ENCODE measurements around the gene TIAM2.

Gene TIAM2

DNA sequence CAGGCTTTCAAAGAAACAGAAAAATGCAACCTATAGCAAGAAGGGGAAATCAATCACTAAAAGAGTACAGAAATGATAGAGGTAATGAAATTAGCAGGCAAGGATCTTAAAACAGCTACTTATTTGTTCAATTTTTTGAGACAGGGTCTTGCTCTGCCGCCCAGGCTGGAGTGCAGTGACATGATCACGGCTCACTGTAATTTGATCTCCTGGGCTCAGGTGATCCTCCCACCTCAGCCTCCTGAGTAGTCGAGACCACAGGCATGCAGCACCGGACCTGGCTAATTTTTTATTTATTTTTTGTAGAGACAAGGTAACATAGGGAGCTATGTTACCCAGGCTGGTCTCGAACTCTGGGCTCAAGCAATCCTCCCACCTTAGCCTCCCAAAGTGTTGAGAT lies 297.6 kb downstream of the TIAM2 start:
- Histone ChIP-seq H3K27me3 (ENCODE audit: insufficient read depth, low read length) (no peaks in the 10 kb centered on the region), H3K27ac (ENCODE audit: low read length) (no peak overlapping the region), H3K9me3 (ENCODE audit: insufficient read depth, low read depth, low read length) (no peaks in the 10 kb centered on the region), H3K9ac (ENCODE audit: low read depth, low read length) (no peak overlapping the region), H3K4me3 (ENCODE audit: low read length) (no peak overlapping the region), H3K36me3 (ENCODE audit: insufficient read depth, low read depth, low read length) (peaks cover 94% of the 10 kb centered on the region), H3K4me1 (ENCODE audit: insufficient read depth, low read length) (no peaks in the 10 kb centered on the region)

DNA sequence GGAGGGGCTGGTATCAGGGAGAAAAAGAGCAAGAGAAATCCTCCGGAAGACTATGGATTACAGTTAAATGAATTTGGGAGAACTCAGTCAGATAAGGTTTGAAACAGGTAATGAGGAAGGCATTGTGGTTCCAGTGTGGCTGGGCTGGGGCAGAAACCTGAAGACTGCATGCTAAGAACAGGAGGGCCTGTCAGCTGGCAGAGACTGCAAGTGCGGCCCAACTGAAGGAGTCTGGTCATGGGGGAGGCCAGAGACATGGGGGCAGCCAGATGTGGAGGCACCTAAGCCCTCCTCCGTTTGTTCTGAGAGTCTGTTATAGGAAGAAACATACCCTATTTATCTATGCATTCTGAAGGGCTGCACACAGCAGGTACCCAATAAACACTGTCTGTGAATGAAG lies 302.6 kb downstream of the TIAM2 start:
- no peaks in the 10 kb centered on the region for H3K27me3 ChIP-seq (ENCODE audit: insufficient read depth, low read length)
- H3K4me1 ChIP-seq (ENCODE audit: insufficient read depth, low read length): peaks cover 11% of the 10 kb centered on the region
- H3K9ac ChIP-seq (ENCODE audit: low read depth, low read length): no peak overlapping the region
- no peaks in the 10 kb centered on the region for H3K9me3 ChIP-seq (ENCODE audit: insufficient read depth, low read depth, low read length)
- H3K4me3 ChIP-seq (ENCODE audit: low read length): no peak overlapping the region
- peaks cover 81% of the 10 kb centered on the region for H3K36me3 ChIP-seq (ENCODE audit: insufficient read depth, low read depth, low read length)
- H3K27ac ChIP-seq (ENCODE audit: low read length): no peak overlapping the region

DNA sequence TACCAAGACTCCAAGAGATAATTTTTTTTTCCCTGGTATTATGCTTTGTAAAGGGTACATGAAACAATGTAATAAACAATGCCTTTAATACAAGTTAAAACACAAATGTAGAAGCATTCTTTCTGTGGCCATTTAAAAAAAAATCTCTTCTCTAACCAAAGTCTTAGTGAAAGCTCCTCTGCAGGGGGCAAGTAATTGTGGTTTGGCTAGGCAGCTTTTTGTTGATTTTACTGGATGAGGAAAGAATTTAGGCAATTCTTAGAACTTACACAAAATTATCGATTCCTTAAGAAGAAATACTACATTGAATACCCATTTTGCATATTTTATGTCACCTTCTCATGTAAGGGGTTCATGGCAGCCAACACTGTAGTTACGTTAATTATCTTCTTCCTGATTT lies 306.8 kb downstream of the TIAM2 start:
- Histone ChIP-seq H3K36me3 (ENCODE audit: insufficient read depth, low read depth, low read length) (peaks cover 76% of the 10 kb centered on the region), H3K27me3 (ENCODE audit: insufficient read depth, low read length) (no peaks in the 10 kb centered on the region), H3K27ac (ENCODE audit: low read length) (no peak overlapping the region), H3K4me1 (ENCODE audit: insufficient read depth, low read length) (peaks cover 11% of the 10 kb centered on the region), H3K9ac (ENCODE audit: low read depth, low read length) (no peak overlapping the region), H3K9me3 (ENCODE audit: insufficient read depth, low read depth, low read length) (no peaks in the 10 kb centered on the region), H3K4me3 (ENCODE audit: low read length) (no peak overlapping the region)

DNA sequence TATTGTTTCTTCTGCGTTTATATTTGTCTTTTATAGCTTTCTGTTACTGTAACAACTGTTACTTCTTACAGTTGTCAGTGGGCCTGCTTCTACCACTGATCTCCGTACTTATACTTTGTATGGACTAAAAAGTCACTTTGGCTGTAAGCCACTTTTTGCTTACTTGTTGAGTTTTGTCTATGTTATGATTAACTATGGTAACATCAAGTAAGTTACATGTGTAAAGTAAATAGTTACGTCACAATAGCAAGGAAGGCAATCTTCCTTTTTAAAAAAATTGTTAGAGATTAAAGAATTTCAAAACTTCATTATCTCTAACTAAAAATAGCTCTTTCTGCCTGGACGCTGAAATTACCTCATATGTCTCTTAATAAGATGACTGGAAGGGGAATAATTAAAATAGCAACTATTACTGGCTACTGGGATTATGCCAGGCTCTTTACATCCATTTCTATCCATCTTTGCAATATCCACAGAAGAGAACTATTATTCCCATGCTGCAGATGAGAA lies 308.3 kb downstream of the TIAM2 start:
- Histone ChIP-seq H3K9me3 (ENCODE audit: insufficient read depth, low read depth, low read length) (no peaks in the 10 kb centered on the region), H3K4me3 (ENCODE audit: low read length) (no peak overlapping the region), H3K27ac (ENCODE audit: low read length) (no peak overlapping the region), H3K27me3 (ENCODE audit: insufficient read depth, low read length) (no peaks in the 10 kb centered on the region), H3K9ac (ENCODE audit: low read depth, low read length) (no peak overlapping the region), H3K4me1 (ENCODE audit: insufficient read depth, low read length) (peaks cover 11% of the 10 kb centered on the region), H3K36me3 (ENCODE audit: insufficient read depth, low read depth, low read length) (peaks cover 75% of the 10 kb centered on the region)

DNA sequence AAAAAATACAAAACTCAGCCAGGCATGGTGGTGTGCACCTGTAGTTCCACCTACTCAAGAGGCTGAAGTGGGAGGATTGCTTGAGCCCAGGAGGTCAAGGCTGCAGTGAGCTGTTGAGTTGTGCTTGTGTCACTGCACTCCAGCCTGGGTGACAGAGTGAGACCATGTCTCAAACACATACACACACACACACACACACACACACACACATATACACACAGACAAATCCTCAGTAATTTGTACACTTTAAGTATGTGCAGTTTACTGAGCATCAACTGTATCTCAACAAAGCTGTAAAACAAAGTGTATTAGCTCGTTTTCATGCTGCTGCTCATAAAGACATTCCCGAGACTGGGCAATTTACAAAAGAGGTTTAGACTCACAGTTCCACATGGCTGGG lies 311.8 kb downstream of the TIAM2 start:
- Histone ChIP-seq H3K36me3 (ENCODE audit: insufficient read depth, low read depth, low read length) (peaks cover 85% of the 10 kb centered on the region), H3K9me3 (ENCODE audit: insufficient read depth, low read depth, low read length) (no peaks in the 10 kb centered on the region), H3K27ac (ENCODE audit: low read length) (no peak overlapping the region), H3K9ac (ENCODE audit: low read depth, low read length) (no peak overlapping the region), H3K27me3 (ENCODE audit: insufficient read depth, low read length) (no peaks in the 10 kb centered on the region), H3K4me1 (ENCODE audit: insufficient read depth, low read length) (peaks cover 2% of the 10 kb centered on the region), H3K4me3 (ENCODE audit: low read length) (no peak overlapping the region)

Data from iPS-20b (cell line).